ENCODE measurements around the gene NLGN1. TPM values are rescaled to one million over a fixed set of nuclear protein-coding genes. Genes with fewer than 3 reads are reported as not detected.

The NLGN1 gene
- total RNA-seq, 2 donors from 2014 or later, result 0.67 to 1.3 TPM

- H3K27ac ChIP-seq, result no peak overlapping the region
- H3K9me3 ChIP-seq, result no peaks in the 10 kb centered on the region
- H3K36me3 ChIP-seq, result no peaks in the 10 kb centered on the region
- no peak overlapping the region for H3K4me3 ChIP-seq
- no peak overlapping the region for H3K9ac ChIP-seq (ENCODE audit: low read depth in 2 of 2, low read length in 2 of 2)
- no peak for TF ChIP-seq CTCF (IDR thresholded peaks at IDR 0.05)
- no peak for DNase-seq
- H3K27me3 ChIP-seq, result no peaks in the 10 kb centered on the region
- no peaks in the 10 kb centered on the region for H3K4me1 ChIP-seq
- intact Hi-C loops (cut with DNase I), result no loop called here
These were observed 13.3 kb downstream of the NLGN1 start for GRCh38 chr3:173410849-173411248.

GRCh38 chr3:173411375-173411973 lies 13.9 kb downstream of the NLGN1 start:
- intact Hi-C loops (cut with DNase I), result no loop called here
- Histone ChIP-seq H3K27ac (no peak overlapping the region), H3K9ac (ENCODE audit: low read depth in 2 of 2, low read length in 2 of 2) (no peak overlapping the region), H3K4me3 (no peak overlapping the region), H3K36me3 (no peaks in the 10 kb centered on the region), H3K27me3 (no peaks in the 10 kb centered on the region), H3K9me3 (no peaks in the 10 kb centered on the region), H3K4me1 (no peaks in the 10 kb centered on the region)
- DNase-seq, result peak; percentile 18
- TF ChIP-seq CTCF (IDR thresholded peaks at IDR 0.05), result peak; percentile 15

GRCh38 chr3:173416070-173416469 lies 18.5 kb downstream of the NLGN1 start:
- intact Hi-C loops (cut with DNase I), result no loop called here
- Histone ChIP-seq H3K27ac (no peak overlapping the region), H3K4me3 (no peak overlapping the region), H3K9me3 (no peaks in the 10 kb centered on the region), H3K4me1 (no peaks in the 10 kb centered on the region), H3K36me3 (no peaks in the 10 kb centered on the region), H3K27me3 (no peaks in the 10 kb centered on the region), H3K9ac (ENCODE audit: low read depth in 2 of 2, low read length in 2 of 2) (no peak overlapping the region)
- DNase-seq, result no peak
- no peak for TF ChIP-seq CTCF (IDR thresholded peaks at IDR 0.05)

- no peaks in the 10 kb centered on the region for H3K36me3 ChIP-seq
- H3K4me1 ChIP-seq, result no peaks in the 10 kb centered on the region
- TF ChIP-seq CTCF (IDR thresholded peaks at IDR 0.05), result no peak
- H3K27me3 ChIP-seq, result no peaks in the 10 kb centered on the region
- no peak overlapping the region for H3K4me3 ChIP-seq
- DNase-seq, result no peak
- no peak overlapping the region for H3K27ac ChIP-seq
- no peak overlapping the region for H3K9ac ChIP-seq (ENCODE audit: low read depth in 2 of 2, low read length in 2 of 2)
- H3K9me3 ChIP-seq, result no peaks in the 10 kb centered on the region
- intact Hi-C loops (cut with DNase I), result no loop called here
These were observed 31.5 kb downstream of the NLGN1 start for GRCh38 chr3:173429076-173429475.

- intact Hi-C loops (cut with DNase I), result no loop called here
- Histone ChIP-seq H3K27me3 (no peaks in the 10 kb centered on the region), H3K9ac (ENCODE audit: low read depth in 2 of 2, low read length in 2 of 2) (no peak overlapping the region), H3K9me3 (no peaks in the 10 kb centered on the region), H3K27ac (no peak overlapping the region), H3K4me1 (no peaks in the 10 kb centered on the region), H3K36me3 (no peaks in the 10 kb centered on the region), H3K4me3 (no peak overlapping the region)
- no peak for DNase-seq
- TF ChIP-seq CTCF (IDR thresholded peaks at IDR 0.05), result no peak
These were observed 32.0 kb downstream of the NLGN1 start for GRCh38 chr3:173429527-173429926.
